Suprapubic skin (tissue), 3 donors: ENCODE data around the gene NFIA.

Experiments
- CTCF ChIP-seq, 2 donors: fragments of 200-600 bp in 1 of 2; fragments of 450-650 bp in 1 of 2; sonication (generic) in 1 of 2; IDR thresholded peaks; one replicate each; pipeline ENCODE4 v1.5.1; 2016 to 2019; ENCODE audit warnings: antibody characterized with exemption in 2 of 2, mild to moderate bottlenecking in 1 of 2, moderate library complexity in 1 of 2
- EP300 ChIP-seq: sonication (generic); formaldehyde crosslinking; IDR thresholded peaks from one replicate; pipeline ENCODE4 v1.6.1; 2017; ENCODE audit warnings: antibody characterized with exemption

- TF ChIP-seq EP300: no peak
- TF ChIP-seq CTCF (IDR thresholded peaks at IDR 0.05): no peak
Observed at GRCh38 chr1:61455400-61455799, 373.0 kb downstream of the NFIA start.
